Nephron (organoid): ENCODE measurements around the gene ALX1.

Source experiments
- H3K27ac Mint-ChIP-seq, 3 experiments: 2 replicates each; pipeline ENCODE4 v1.8.0; 2020; ENCODE audit warnings: mixed read lengths in 3 of 3, mild to moderate bottlenecking in 2 of 3, moderate library complexity in 1 of 3
- H3K27me3 Mint-ChIP-seq: 2 replicates; pipeline ENCODE4 v1.8.0; 2021; ENCODE audit warnings: low read depth, mild to moderate bottlenecking, moderate library complexity, mixed read lengths
- H3K36me3 Mint-ChIP-seq: 2 replicates; pipeline ENCODE4 v1.8.0; 2020; ENCODE audit warnings: low read depth, mixed read lengths
- H3K4me1 Mint-ChIP-seq: 2 replicates; pipeline ENCODE4 v1.8.0; 2020; ENCODE audit warnings: mixed read lengths
- H3K4me3 Mint-ChIP-seq, 3 experiments: 2 replicates each; pipeline ENCODE4 v1.8.0; 2020; ENCODE audit warnings: mild to moderate bottlenecking in 3 of 3, mixed read lengths in 3 of 3, moderate library complexity in 2 of 3
- H3K9me3 Mint-ChIP-seq: 2 replicates; pipeline ENCODE4 v1.8.0; 2020; ENCODE audit warnings: mixed read lengths
- TF ChIP-seq, protein P1 (sequence below), 3 experiments: fragments of 200-600 bp; sonication (generic); IDR thresholded peaks; one replicate each; pipeline ENCODE4 v1.5.0; 2021; ENCODE audit warnings: antibody characterized with exemption in 3 of 3; ENCODE audit not compliant: unreplicated experiment in 3 of 3

ALX1 gene

DNA sequence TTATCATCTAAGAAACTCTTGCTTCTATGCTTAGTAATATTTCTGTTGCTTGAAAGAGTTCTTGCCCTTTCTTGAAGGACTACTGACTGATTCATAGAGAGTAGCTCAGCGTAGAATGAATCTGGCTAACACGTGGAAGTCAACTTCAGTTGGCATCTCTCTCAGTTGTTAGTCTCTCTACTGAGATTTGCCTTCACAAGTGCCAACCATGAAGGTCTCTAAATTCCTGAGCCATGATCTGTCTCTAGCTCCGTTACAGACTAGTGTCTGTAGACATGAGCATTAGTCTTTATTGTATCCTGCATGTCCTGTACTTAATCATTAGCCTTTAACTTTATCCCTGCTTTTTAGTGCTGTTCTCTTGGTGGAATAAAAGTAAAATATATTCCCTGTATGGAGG is 19.1 kb upstream of the ALX1 start:
- Mint-ChIP-seq H3K27ac (no peak overlapping the region), H3K36me3 (no peaks in the 10 kb centered on the region), H3K4me3 (no peak overlapping the region), H3K27me3 (no peaks in the 10 kb centered on the region), H3K9me3 (no peaks in the 10 kb centered on the region), H3K4me1 (no peaks in the 10 kb centered on the region)
- TF ChIP-seq, protein P1, sequence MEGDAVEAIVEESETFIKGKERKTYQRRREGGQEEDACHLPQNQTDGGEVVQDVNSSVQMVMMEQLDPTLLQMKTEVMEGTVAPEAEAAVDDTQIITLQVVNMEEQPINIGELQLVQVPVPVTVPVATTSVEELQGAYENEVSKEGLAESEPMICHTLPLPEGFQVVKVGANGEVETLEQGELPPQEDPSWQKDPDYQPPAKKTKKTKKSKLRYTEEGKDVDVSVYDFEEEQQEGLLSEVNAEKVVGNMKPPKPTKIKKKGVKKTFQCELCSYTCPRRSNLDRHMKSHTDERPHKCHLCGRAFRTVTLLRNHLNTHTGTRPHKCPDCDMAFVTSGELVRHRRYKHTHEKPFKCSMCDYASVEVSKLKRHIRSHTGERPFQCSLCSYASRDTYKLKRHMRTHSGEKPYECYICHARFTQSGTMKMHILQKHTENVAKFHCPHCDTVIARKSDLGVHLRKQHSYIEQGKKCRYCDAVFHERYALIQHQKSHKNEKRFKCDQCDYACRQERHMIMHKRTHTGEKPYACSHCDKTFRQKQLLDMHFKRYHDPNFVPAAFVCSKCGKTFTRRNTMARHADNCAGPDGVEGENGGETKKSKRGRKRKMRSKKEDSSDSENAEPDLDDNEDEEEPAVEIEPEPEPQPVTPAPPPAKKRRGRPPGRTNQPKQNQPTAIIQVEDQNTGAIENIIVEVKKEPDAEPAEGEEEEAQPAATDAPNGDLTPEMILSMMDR (IDR thresholded peaks at IDR 0.05; ENCODE audit: unreplicated experiment in 3 of 3) = no peak

DNA sequence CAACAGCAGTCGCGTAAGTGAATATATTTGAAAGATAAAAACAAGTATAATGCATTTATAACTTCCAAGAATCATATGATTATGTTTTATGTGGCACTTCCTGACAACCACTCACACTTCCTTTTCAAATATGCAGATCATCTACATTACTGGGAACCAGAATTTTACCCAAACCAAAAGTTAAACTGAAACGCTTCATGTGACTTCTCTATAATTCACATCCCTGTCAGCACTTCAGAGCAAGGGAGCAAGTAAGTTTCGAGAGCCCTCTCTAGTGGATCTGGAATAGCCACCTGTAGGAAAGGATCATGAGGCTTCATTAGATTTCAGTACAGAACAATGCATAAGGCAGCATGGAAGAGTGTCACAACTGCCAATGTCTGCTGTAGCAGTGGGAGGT is 13.7 kb upstream of the ALX1 start:
- Mint-ChIP-seq H3K4me1 (no peaks in the 10 kb centered on the region), H3K4me3 (no peak overlapping the region), H3K36me3 (no peaks in the 10 kb centered on the region), H3K27ac (no peak overlapping the region), H3K27me3 (peaks cover 14% of the 10 kb centered on the region), H3K9me3 (no peaks in the 10 kb centered on the region)
- TF ChIP-seq, protein P1 (IDR thresholded peaks at IDR 0.05; ENCODE audit: unreplicated experiment in 3 of 3) = no peak

DNA sequence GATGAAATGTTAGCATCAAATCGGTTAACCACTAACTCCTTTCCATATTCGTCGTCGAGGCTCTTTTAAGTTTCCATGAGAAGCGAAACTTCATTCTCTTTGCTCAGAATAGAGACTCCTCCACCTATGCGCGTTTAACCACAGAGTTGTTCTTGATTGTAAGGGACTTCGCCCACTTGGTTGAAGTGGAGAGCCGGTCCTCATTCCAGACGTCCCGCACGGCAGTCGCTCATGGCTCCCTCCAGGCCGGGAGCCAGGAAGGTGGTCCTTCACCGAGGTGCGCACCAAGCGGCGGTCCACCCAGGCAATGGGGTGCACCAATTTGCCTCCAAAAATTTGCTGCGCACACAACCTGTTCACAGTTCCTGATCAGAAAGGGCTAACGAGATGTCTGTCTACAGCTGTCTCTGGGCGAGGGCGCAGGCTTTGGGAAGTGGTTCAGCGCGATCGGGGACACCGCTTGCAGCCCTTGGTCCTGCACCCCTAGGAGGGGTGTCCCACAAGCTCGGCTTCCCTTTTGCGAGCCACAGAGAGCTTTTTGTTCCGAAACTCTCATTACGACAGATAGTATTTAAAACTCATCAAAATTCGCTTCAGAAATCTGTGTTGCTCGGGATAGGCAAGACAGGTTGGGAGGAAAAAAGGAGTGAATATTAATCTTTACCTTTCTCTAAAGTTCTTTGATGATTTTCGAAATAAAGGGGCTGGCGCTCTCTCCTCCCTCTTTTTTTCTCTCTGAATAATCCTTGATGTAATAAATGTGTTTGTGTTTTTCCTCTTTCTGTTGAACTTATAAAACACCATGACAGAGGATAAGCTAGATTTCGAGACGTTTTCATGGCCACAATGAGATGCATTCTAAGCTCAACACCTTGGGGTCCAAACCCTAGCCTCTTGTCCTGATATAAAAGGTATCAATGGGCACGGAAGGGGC is 6.4 kb upstream of the ALX1 start:
- peaks cover 77% of the 10 kb centered on the region for H3K27me3 Mint-ChIP-seq
- peaks cover 3% of the 10 kb centered on the region for H3K9me3 Mint-ChIP-seq
- TF ChIP-seq, protein P1 (IDR thresholded peaks at IDR 0.05; ENCODE audit: unreplicated experiment in 3 of 3) = no peak
- no peaks in the 10 kb centered on the region for H3K36me3 Mint-ChIP-seq
- H3K4me1 Mint-ChIP-seq = peaks cover 23% of the 10 kb centered on the region
- H3K4me3 Mint-ChIP-seq = peak overlapping the region; percentile 58 to 72 (median 61)
- no peak overlapping the region for H3K27ac Mint-ChIP-seq

DNA sequence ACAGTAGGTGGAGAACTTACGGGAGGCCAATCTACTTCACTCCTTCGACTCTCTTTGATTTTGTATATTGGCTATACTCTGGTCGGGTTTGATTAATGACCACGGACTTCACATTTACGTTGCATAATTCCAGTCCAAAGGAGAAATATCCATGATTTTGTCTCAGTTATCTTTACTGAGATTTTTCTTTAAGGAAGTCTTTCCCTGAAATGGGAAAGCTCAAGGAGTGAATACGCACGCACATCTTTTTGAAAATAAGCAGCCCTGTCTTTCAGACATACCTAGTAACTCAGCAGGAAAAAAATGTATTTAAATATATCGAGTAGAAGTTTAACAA is 5.7 kb upstream of the ALX1 start:
- TF ChIP-seq, protein P1 (IDR thresholded peaks at IDR 0.05; ENCODE audit: unreplicated experiment in 3 of 3) = no peak
- Mint-ChIP-seq H3K9me3 (peaks cover 3% of the 10 kb centered on the region), H3K4me1 (peaks cover 25% of the 10 kb centered on the region), H3K27me3 (peaks cover 78% of the 10 kb centered on the region), H3K4me3 (peak overlapping the region in 1 of 3 experiments; percentile 58), H3K27ac (no peak overlapping the region), H3K36me3 (no peaks in the 10 kb centered on the region)

DNA sequence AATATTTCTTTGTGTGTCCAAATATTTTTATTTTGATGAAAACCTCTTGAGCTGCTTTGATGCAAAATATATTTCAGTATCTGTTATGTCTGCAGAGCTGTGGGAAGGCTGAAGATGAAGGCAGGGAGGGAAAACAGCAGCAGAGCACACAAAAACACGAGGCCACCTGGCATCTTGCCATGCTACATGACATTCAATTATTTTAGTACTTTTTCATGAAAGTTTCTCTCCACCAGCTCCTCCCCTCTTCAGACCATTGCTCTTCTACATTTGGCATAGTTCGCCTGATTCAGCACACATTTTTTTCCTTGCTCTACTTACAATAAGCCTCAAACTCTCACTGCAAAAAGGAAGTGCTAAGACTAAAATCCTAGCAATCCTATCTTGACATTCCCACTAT is 4.6 kb upstream of the ALX1 start:
- H3K4me1 Mint-ChIP-seq = peaks cover 32% of the 10 kb centered on the region
- peak overlapping the region in 2 of 3 experiments; percentile 12 to 16 for H3K4me3 Mint-ChIP-seq

More for the DNA sequence above, 4.6 kb upstream of the ALX1 start:
- Mint-ChIP-seq H3K36me3 (no peaks in the 10 kb centered on the region), H3K27me3 (peaks cover 89% of the 10 kb centered on the region), H3K27ac (peak overlapping the region; percentile 26 to 37 (median 26)), H3K9me3 (peaks cover 3% of the 10 kb centered on the region)
- TF ChIP-seq, protein P1 (IDR thresholded peaks at IDR 0.05; ENCODE audit: unreplicated experiment in 3 of 3) = no peak
